HG03439 (cell line): ENCODE measurements around the gene DCAF11.

ENCODE experiments used
- ATAC-seq: cut with Tn5 transposase; IDR thresholded peaks from one replicate; pipeline ENCODE4 v1.9.1; 2021; ENCODE audit warnings: mild to moderate bottlenecking, moderate library complexity; ENCODE audit not compliant: unreplicated experiment

DCAF11 gene

GRCh38 chr14:24114532-24115421 lies at the start of gene DCAF11, which contains the start of gene NRL:
Gene DCAF11, plus strand, starts transcription at chr14:24114777. Its CDS starts 818 bp downstream, at chr14:24115595.
Gene NRL, minus strand, starts transcription at chr14:24114949. Its CDS starts 32,101 bp downstream, at chr14:24082848.
- peak; percentile 80 for ATAC-seq

- ATAC-seq: no peak
These were observed 49.7 kb upstream of the DCAF11 start for GRCh38 chr14:24064856-24065255.

- no peak for ATAC-seq
These were observed 49.2 kb upstream of the DCAF11 start for GRCh38 chr14:24065408-24065807.

- ATAC-seq: no peak
These were observed 48.0 kb upstream of the DCAF11 start for GRCh38 chr14:24066496-24067132.

- no peak for ATAC-seq
These were observed 47.2 kb upstream of the DCAF11 start for GRCh38 chr14:24067133-24068082.

- ATAC-seq: no peak
These were observed 45.7 kb upstream of the DCAF11 start for GRCh38 chr14:24068711-24069410.

- no peak for ATAC-seq
These were observed 45.2 kb upstream of the DCAF11 start for GRCh38 chr14:24069411-24069735.

- ATAC-seq: no peak
These were observed 44.1 kb upstream of the DCAF11 start for GRCh38 chr14:24070285-24071143.

- no peak for ATAC-seq
These were observed 43.4 kb upstream of the DCAF11 start, which contains the start of gene CPNE6 for GRCh38 chr14:24071144-24071697. Gene CPNE6, plus strand, starts transcription at chr14:24071562. Its CDS starts 1,375 bp downstream, at chr14:24072937.

GRCh38 chr14:24071836-24072430 lies 42.6 kb upstream of the DCAF11 start:
- ATAC-seq: no peak

- no peak for ATAC-seq
These were observed 42.1 kb upstream of the DCAF11 start for GRCh38 chr14:24072436-24072835.

GRCh38 chr14:24072881-24073877 lies 41.4 kb upstream of the DCAF11 start:
- ATAC-seq: no peak

GRCh38 chr14:24074625-24075484 lies 39.7 kb upstream of the DCAF11 start:
- ATAC-seq: no peak

- ATAC-seq: no peak
These were observed 38.9 kb upstream of the DCAF11 start for GRCh38 chr14:24075485-24076301.

- no peak for ATAC-seq
These were observed 38.3 kb upstream of the DCAF11 start for GRCh38 chr14:24076302-24076601.

- ATAC-seq: no peak
These were observed 37.5 kb upstream of the DCAF11 start for GRCh38 chr14:24077086-24077485.
